Right renal pelvis (tissue), 4 donors: ENCODE data around the gene TPCN1. TPM values are rescaled to one million over a fixed set of nuclear protein-coding genes. Genes with fewer than 3 reads are reported as not detected.

Source experiments
- DNase-seq, 4 donors: peaks; one replicate each; pipeline ENCODE4 v3.0.0-alpha.2; 2013; ENCODE audit warnings: low read depth in 4 of 4, low spot score in 3 of 4, missing footprints in 1 of 4
- polyA plus RNA-seq, 4 donors: library from polyadenylated mRNA; unstranded; fragments of 120-200 nt; gene quantifications; one replicate each; pipeline ENCODE4 v1.2.1, GENCODE V29; 2013; ENCODE audit not compliant: insufficient read length in 4 of 4

TPCN1 gene
- polyA plus RNA-seq, 4 donors, result 27.3 to 37.7 (median 35.4) TPM

DNA sequence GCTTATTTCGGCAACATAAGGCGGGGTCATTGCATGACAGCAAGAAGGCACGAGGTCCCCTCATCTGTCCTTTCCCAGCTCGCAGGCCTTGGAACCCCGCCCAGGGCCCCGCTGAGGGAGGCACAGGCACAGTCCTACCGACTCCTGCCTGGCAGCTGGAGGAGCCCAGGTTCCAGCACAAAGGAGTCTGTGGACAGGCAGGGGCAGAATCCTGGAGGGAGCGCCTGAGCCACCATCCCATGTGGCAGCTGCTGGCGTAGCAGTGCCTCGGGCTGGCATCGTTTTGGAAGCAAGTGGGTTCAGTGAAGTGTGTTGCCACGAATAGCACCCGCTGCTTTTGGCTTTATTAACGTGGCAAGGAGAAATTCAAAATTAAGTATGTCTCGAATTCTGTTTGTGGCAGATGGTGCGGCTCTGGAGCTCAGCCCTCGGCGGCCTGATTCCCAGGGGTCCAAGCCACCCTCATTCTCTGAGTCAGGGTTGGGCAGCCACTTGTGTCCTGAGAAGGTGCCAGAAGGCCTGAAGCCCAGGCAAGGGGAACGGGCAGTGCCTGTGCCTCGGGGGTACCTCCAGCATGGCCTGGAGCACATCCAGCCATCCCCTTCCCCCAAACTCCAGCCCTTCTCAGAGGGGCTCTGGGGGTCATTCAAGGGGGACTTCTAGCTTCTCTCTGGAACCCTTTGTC, 77.7 kb downstream of the TPCN1 start:
- no peak for DNase-seq

DNA sequence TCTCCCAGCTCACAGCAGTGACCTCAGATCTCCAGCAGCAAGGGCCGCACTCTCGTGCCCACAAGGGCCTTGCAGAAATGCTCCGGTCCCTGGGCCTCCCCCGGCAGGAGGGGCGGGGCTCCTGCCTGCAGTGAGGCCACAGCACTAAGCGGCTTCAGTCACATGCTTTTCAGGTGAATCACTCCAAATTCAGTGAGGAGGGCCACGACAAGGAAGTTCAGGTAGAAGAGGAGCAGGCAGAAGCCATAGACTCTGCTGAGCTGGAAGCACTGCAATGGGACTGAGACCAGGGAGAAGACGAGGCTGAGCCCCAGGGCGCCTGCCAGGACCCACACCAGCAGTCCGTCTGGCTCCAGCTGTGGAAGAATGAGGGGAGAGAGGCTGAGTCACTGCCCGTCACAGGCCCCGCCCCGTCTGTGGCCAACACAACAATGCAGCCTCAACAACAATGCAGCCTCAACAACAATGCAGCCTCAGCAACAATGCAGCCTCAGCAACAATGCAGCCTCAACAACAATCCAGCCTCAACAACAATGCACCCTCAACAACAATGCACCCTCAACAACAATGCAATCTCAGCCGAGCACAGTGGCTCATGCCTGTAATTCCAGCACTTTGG, 78.5 kb downstream of the TPCN1 start:
- no peak for DNase-seq

DNA sequence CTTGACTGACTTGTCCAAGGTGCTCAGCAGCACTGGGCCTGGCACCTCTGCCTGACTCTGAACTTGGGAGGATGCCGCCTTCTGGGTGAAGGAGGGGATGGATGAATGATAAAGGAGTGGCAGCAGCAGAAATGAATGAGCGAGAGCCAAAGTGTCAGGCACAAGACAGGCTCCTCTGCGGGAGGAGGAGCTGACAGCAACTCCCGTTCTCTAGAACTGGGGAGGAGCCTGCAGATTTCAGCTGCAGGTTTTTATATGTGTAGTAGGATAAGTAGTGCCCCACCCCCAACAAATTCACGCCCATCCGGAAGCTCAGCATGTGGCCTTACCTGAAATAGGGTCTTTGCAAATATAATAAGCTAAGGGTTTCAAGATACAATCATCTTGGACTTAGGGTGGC, 80.5 kb downstream of the TPCN1 start:
- no peak for DNase-seq

DNA sequence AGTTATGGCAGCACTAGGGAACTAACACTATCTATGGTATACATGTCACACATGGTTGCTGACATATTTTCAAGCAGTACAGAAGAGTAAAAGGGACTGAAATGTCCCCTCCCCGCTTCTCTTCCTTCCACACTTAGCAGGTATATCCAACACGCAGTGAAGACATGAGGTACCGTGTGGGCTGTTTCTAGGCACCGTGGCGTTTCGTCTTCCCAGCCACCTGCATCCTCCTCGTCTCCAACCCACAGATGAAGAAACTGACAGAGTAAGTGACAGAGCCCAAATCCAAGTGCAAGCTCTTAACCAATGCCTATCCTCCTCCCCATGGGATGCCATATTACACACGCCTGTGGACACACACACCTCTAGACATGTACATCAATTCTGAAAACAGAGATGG, 81.2 kb downstream of the TPCN1 start:
- DNase-seq, result no peak

DNA sequence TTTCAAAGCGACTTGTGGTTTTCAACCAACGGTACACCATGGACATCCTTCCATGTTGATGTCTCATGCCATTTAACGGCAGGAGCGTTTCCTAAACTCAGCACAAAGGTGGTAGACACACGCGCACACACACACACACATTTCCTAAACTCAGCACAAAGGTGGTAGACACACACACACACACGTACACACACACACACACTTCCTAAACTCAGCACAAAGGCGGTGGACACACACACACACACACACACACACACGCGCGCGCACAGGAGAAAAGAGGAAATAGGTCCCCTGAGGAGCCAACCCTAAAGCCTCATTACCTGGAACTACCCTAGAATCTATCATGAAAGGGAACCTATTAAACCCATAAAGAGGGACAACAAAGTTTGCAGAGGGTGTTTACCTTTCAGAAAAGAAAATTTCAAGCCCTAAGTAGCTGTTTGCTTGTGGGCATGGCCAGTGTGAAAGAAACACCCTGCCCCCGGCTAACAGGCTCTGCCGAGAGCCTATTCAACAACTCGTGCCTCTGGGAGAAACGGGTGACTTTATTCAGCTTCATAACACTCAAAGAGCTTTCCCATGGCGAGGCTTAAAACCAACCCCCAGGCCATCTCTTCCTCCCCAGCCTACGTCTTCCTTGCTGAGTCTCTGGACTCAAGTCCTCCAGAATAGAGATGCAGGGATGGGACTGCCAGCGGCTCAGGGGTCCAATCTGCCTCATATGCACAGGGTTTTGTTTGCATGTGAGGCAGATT, 81.8 kb downstream of the TPCN1 start:
- DNase-seq, result no peak

DNA sequence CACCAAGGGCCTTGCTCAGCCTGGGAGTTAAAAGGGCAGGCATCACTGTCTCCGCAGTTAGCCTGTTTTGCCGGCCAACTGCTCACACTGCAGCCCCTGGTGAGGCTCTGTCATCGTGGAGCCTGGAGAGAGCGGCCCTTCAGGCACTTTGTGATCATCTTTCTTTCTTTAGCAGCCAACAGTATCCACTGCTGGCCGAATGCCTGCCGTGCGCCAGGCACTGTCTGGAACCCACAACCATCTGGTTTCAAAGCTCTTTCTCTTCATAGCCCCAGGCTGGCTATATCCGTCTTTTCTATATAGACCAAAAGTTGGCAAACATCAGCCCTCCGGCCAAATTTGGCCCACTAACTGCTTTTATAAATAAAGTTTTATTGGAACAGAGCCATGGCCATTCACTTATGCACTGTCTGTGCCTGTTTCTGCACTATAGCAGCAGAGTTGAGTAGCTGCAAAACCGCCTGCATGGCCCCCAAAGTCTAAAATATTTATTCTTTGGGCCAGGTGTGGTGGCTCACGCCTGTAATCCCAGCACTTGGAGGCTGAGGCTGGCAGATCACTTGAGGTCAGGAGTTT, 84.1 kb downstream of the TPCN1 start:
- no peak for DNase-seq

DNA sequence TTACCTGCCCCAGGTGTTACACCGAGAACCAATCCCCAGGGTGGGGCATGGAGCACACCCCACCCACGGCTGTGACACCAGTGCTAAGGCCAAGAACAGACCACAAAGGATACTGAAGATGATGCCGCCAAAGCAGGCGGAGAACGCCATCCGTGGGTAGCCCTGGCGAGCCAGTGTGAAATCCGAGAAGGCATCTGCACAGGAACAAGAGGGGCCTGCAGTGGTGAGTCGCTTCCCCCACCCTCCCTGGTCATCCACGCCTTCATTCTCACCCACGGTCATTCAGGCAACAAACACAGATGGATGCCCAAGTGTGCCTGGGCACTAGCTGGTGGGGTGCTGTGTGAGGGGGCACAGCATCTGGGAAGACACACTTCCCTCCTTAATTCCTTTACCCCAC, 85.1 kb downstream of the TPCN1 start:
- no peak for DNase-seq

DNA sequence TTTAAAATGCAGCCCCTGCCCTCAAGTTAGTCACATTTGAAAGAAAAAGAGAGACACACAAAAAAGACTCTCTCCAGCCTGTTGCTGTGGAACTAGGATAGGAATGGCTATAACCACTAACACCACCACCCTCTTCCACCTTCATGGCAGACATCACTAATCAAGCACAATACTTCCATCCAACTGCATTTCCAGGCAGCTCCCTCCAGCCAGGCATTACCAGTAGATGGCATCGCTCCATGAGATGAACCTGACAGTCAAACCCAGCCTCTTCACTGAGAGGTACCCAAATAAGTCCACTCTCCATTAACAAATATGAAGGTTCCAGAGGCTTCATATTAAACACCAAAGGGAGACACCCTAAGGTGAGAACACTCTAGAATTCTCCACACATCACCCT, 89.2 kb downstream of the TPCN1 start:
- no peak for DNase-seq

DNA sequence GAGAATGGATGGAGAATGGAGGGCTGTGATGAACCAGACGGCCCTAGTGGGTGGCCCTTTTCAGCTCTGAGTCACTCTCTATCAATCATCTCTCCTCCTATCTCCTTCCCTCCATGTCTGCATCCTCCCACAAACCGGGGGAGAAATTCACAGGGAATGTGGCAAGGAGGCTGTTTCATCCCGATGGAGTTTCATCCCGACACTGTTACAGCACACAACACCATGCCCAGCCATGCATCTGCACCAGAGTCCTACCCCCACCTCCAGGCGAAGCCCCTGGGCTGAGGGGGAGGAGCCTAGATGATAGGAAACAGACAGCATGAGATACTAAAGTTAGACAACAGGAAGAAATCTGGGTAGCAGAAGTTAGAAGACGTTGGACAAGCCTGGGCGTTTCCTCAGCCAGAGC, 92.9 kb downstream of the TPCN1 start:
- DNase-seq, result no peak

DNA sequence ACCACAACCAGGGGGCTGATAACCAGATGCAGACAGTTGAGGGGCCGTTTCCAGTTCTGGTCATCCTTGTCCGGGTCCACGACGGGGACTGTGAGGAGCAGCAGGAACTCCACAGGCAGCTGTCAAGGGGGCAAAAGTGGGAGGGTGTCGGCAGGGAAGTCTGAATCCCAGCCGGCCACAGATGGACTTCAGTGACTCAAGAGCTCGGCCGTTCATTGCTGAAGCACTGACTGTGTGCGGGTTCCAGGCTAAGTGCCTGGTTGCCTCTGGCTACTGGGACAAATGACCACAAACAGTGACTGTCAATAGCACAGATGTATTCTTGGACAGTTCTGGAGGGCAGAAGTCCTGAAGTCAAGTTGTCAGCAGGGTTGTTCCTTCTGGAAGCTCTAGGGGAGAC, 94.1 kb downstream of the TPCN1 start:
- no peak for DNase-seq

DNA sequence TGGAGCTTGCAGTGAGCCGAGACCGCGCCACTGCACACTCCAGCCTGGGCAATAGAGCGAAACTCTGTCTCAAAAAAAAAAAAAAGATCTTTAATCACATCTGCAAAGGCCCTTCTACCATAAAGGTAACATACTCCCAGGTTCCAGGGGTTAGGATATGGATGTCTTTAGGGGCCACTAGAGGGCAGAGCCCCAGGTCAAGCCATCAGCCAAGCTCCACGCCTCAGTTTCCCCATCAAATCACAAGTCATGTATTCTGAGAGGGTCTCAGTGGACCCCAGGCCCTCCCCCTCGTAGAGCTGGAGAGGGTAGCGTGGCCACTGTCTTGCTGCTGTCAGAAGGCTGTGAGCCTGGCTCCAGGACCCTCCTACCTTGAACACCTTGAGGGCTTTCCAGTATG, 94.9 kb downstream of the TPCN1 start:
- no peak for DNase-seq

DNA sequence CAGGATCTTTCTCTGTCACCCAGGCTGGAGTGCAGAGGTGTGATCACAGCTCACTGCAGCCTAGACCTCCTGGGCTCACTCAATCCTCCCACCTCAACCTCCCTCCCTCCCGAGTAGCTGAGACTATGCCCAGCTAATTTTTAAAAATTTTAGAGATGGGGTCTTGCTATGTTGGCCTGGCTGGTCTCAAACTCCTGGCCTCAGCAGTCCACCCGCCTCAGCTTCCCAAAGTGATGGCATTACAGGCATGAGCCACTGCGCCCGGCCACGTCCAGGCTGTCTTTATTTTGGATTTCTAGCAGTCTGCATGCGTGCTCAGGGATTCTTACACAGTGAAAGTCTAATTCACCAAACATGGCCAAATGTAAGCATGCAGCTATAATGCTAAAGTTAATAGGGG, 95.9 kb downstream of the TPCN1 start:
- no peak for DNase-seq

DNA sequence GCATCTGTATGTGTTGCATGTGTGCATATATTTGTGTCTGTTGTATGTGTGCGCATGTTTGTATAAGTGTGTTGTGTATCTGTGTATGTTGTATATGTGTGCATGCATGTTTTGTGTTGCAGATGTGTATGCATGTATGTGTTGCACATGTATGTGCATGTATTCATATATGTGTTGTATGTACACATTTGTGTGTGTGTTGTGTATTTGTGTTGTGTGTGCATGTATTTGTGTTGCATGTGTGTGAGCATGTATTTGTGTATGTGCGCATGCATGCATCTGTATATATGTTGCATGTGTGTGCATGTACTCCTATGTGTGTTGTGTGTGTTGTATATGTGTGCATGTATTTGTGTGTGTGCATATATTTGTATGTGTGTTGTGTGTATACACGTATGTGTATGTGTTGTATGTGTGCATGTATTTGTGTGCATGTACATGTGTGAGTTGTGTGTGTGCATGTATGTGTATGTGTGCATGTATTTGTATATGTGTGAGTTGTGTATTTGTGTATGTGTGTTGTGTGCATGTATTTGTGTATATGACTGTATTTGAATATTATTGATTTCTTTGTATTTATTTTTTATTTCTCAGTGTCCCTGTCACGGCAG, 96.9 kb downstream of the TPCN1 start:
- DNase-seq, result no peak

DNA sequence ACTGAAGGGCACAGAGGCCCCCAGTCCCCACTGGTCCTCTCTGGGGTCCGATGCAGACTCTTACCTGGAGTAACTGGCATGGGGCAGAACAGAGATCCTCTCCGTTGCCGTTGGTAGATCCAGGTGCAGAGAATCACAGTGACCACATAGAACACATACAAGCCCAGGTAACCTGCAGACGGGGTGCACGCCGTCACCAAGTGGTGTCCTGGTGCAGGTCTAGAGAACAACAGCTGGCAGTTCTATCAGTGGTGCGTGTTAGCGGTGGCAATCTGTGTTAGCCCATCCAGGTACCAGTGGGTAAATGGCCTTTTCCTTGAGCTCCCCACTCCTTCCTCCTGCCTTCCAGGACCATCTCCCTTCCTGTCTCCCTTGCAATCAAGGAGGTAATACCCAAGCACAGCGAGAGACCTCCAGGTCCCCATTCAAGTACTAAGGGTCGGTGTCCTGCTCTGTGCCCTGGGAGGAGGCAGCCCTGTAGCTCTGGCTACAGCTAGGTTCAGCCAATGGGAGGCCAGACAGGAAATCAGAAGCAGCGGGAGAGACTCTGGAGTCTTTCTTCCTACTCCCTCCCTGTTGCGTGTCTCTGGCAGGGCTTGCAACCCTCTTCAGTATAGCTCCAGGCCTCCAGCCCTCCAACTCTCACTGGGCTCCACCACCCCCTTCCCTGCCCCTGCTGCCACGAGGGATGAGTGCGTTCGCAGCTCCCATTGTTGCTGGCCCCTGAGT, 97.8 kb downstream of the TPCN1 start:
- DNase-seq, result no peak

DNA sequence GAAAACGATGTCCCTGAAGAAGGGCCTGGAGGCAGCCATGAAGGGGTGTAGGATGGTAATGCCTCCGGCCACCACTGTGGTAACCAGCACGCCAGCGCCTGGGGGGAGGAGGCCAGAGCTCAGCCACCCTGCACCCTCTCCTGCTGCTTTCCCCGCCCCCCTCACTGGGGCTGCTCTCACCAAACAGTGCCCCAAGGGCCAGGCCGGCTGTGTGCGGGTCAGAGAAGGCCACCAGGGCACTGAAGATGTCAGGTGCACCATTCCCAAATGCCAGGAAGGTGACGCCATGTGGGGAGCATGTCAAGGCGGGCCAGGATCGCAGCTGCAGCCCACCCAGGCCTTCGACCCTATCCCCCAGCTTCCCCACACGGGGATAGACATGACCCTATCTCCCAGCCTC, 99.1 kb downstream of the TPCN1 start:
- no peak for DNase-seq

DNA sequence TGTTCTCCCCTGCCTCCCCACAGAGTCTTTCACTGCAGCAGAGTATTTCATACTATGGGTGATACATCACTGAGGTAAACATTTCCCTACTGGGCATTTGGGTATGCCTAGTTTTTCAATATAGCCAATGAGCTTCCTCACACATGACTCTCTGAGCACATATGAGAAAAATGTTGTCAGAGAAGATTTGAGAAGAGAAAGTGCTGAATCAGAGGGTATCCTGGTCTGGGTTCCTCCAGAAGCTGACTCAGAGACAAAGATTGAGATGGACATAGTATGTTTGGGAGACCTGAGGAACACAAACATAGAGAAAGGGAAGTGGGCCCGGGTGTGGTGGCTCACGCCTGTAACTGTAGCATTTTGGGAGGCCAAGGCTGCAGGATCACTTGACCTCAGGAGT, 101.1 kb downstream of the TPCN1 start:
- no peak for DNase-seq

DNA sequence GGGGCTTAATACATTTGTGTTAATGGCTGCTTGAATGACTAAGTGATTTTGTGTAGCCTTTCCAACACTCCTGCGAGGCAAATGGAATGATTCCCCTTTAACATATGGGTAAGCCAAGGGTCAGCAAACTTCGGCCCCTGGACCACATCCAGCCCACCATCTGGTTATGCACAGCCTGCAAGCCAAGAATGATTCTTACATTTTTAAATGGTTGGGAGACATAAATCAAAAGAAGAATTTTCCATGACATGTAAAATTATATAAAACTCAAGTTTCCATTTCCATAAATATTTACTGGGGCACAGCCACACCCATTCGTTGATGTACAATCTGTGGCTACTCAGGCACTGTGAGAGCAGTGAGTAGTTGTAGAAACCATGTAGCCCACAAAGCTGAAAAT, 104.7 kb downstream of the TPCN1 start:
- peak in 2 of 4 donors; percentile 39 to 44 for DNase-seq

DNA sequence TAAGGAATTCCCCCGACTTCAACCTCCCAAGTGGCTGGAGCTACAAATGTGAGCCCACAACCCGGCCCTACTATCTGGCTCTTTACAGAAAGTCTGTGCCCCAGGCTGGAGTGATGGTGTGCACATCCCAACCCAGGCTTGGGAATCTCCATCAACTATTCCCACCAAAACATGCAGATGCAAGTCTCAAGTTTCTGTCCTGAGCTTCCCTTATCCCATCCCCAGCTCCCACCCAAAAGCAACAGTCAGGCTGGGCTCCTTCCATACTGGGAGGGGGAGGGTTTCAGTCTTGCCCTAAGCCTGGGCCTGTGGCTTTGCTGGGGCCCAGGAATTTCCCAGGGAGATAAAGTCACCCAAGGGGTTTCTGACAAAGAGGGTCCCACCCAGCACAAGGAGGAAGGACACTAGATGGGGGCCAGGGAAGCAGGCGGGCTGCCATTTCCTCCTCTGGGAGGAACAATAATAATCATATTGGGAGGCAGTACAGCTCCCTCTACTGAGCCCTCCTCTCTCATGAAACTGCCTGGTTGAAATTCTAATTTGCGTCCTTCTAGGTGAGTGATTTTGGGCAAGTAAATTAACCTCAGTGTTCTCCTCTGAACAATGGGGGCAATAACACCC, 105.6 kb downstream of the TPCN1 start:
- DNase-seq, result no peak

DNA sequence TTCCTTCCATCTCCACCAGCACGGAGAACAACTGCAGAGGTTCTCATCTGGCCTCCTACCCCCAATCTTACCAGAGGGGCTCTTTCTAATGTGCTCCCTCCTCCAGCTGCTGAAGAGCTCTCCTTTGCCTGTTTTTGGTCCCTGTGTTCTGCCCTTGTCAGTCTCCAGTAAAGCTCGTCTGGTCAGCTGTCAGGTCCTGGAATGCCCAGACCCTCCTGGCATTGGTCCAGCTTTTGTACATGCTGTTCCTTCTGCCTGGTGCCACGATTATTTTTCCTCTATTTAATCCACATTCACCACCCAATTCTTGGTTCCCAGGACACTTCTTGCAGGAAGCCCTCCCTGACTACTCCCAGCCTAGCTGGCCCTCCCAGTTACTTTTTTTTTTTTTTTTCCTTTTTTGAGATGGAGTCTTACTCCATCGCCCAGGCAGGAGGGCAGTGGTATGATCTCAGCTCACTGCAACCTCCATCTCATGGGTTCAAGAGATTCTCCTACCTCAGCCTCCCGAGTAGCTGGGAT, 107.2 kb downstream of the TPCN1 start:
- DNase-seq, result no peak
